Smooth muscle cell (in vitro differentiated cells): Measurements from ENCODE around the gene FHAD1. TPM values are rescaled to one million over a fixed set of nuclear protein-coding genes. Genes with fewer than 3 reads are reported as not detected.
"Not testable (repeated sequence)": the region's sequence is repeated elsewhere in the genome, so short reads cannot be mapped to it uniquely, and the experiment has no call there.

Experiments
- DNase-seq: peaks from one replicate; lab custom pipeline; 2025; ENCODE audit not compliant: unreplicated experiment; lab: John Stamatoyannopoulos, UW
- H2AFZ ChIP-seq: fragments of 200-600 bp; sonication (generic); 2 replicates; pipeline ENCODE4 v1.6.0; 2016; ENCODE audit warnings: antibody characterized with exemption, low read depth, mild to moderate bottlenecking
- H3F3A ChIP-seq: fragments of 200-600 bp; sonication (generic); 2 replicates; pipeline ENCODE4 v1.6.0; 2017; ENCODE audit warnings: antibody characterized with exemption, low read depth
- H3K27ac ChIP-seq: fragments of 200-600 bp; sonication (generic); 2 replicates; pipeline ENCODE4 v1.5.1; 2016; ENCODE audit warnings: low read depth, mild to moderate bottlenecking
- H3K27me3 ChIP-seq: fragments of 200-600 bp; sonication (generic); 2 replicates; pipeline ENCODE4 v1.6.1; 2016; ENCODE audit warnings: low read depth, mild to moderate bottlenecking
- H3K36me3 ChIP-seq: fragments of 200-600 bp; sonication (generic); 2 replicates; pipeline ENCODE4 v1.5.1; 2016; ENCODE audit warnings: low read depth
- H3K4me1 ChIP-seq: fragments of 200-600 bp; sonication (generic); 2 replicates; pipeline ENCODE4 v1.5.1; 2016; ENCODE audit warnings: low read depth
- H3K4me2 ChIP-seq: fragments of 200-600 bp; sonication (generic); 2 replicates; pipeline ENCODE4 v1.6.0; 2016; ENCODE audit warnings: mild to moderate bottlenecking
- H3K4me3 ChIP-seq: fragments of 200-600 bp; sonication (generic); 2 replicates; pipeline ENCODE4 v1.5.1; 2016; ENCODE audit warnings: mild to moderate bottlenecking
- H3K79me2 ChIP-seq: fragments of 200-600 bp; sonication (generic); 2 replicates; pipeline ENCODE4 v1.6.0; 2016; ENCODE audit warnings: low read depth, mild to moderate bottlenecking
- H3K9ac ChIP-seq: fragments of 200-600 bp; sonication (generic); 2 replicates; pipeline ENCODE4 v1.6.0; 2016; ENCODE audit warnings: low read depth
- H3K9me3 ChIP-seq: fragments of 200-600 bp; sonication (generic); replicated peaks from 2 replicates; pipeline ENCODE4 v1.5.1; 2016; ENCODE audit warnings: low read depth
- H4K20me1 ChIP-seq: fragments of 200-600 bp; sonication (generic); 2 replicates; pipeline ENCODE4 v1.6.0; 2016; ENCODE audit warnings: low read depth
- CTCF ChIP-seq: fragments of 200-600 bp; sonication (generic); IDR thresholded peaks from 2 replicates; pipeline ENCODE4 v1.5.1; 2017; ENCODE audit warnings: borderline replicate concordance, mild to moderate bottlenecking, antibody characterized with exemption; ENCODE audit not compliant: insufficient read depth, poor library complexity, severe bottlenecking
- WGBS: methylation state at CpG from one replicate; pipeline ENCODE4 v1.1.7; 2016; ENCODE audit warnings: low lambda C conversion rate; 5-methylcytosine and 5-hydroxymethylcytosine counted together
- polyA plus RNA-seq: library from polyadenylated mRNA; unstranded; fragments of >200 nt; fragmentation: Nextera tagmentation; extraction: Ambion mirVana; gene quantifications from 2 replicates; pipeline ENCODE4 v1.2.1, GENCODE V29; 2016
- total RNA-seq: library from RNA; depleted of rRNA; stranded (reverse); fragments of >200 nt; gene quantifications from 2 replicates; pipeline ENCODE4 v1.2.3, GENCODE V29; 2014

The FHAD1 gene
- total and polyA plus RNA-seq, 2 experiments from 2014 or later, result 0.33 TPM; not detected in 1

GRCh38 chr1:15305468-15305770 lies 58.4 kb downstream of the FHAD1 start:
- H3K4me2 ChIP-seq, result no peak overlapping the region
- no peaks in the 10 kb centered on the region for H3F3A ChIP-seq
- no peak for TF ChIP-seq CTCF
- H3K27me3 ChIP-seq, result no peaks in the 10 kb centered on the region
- 94% methylated on average over 7 of the region's 7 CpGs for WGBS
- H3K79me2 ChIP-seq, result no peaks in the 10 kb centered on the region
- DNase-seq, result no peak
- no peak overlapping the region for H2AFZ ChIP-seq
- no peaks in the 10 kb centered on the region for H3K9me3 ChIP-seq
- H3K4me3 ChIP-seq, result no peak overlapping the region
- H3K36me3 ChIP-seq, result no peaks in the 10 kb centered on the region
- no peak overlapping the region for H3K27ac ChIP-seq
- no peaks in the 10 kb centered on the region for H3K4me1 ChIP-seq
- H4K20me1 ChIP-seq, result no peaks in the 10 kb centered on the region
- H3K9ac ChIP-seq, result no peak overlapping the region

- not testable (repeated sequence) for H3K27me3 ChIP-seq, H4K20me1 ChIP-seq, H3K4me3 ChIP-seq, H3K9me3 ChIP-seq, DNase-seq, H3K36me3 ChIP-seq, H3K9ac ChIP-seq, H3K4me2 ChIP-seq, H3F3A ChIP-seq, H3K4me1 ChIP-seq, H3K27ac ChIP-seq, H2AFZ ChIP-seq, H3K79me2 ChIP-seq
- WGBS, result 100% methylated on average over 1 of the region's 1 CpG
Observed at GRCh38 chr1:15306352-15306751, 59.3 kb downstream of the FHAD1 start.

- H3K27me3 ChIP-seq, result no peaks in the 10 kb centered on the region
- DNase-seq, result no peak
- H3F3A ChIP-seq, result no peaks in the 10 kb centered on the region
- no peak overlapping the region for H3K4me3 ChIP-seq
- no peak overlapping the region for H3K27ac ChIP-seq
- 79% methylated on average over 1 of the region's 1 CpG for WGBS
- H3K9ac ChIP-seq, result no peak overlapping the region
- no peaks in the 10 kb centered on the region for H3K4me1 ChIP-seq
- no peak overlapping the region for H3K4me2 ChIP-seq
- no peak for TF ChIP-seq CTCF
- no peaks in the 10 kb centered on the region for H4K20me1 ChIP-seq
- no peaks in the 10 kb centered on the region for H3K9me3 ChIP-seq
- H3K79me2 ChIP-seq, result no peaks in the 10 kb centered on the region
- H3K36me3 ChIP-seq, result no peaks in the 10 kb centered on the region
- H2AFZ ChIP-seq, result no peak overlapping the region
Observed at GRCh38 chr1:15308135-15308534, 61.1 kb downstream of the FHAD1 start.

- no peaks in the 10 kb centered on the region for H3K4me1 ChIP-seq
- H3F3A ChIP-seq, result no peaks in the 10 kb centered on the region
- no peak for TF ChIP-seq CTCF
- 93% methylated on average over 6 of the region's 6 CpGs for WGBS
- DNase-seq, result no peak
- no peaks in the 10 kb centered on the region for H4K20me1 ChIP-seq
- H3K9ac ChIP-seq, result no peak overlapping the region
- no peaks in the 10 kb centered on the region for H3K9me3 ChIP-seq
- H3K79me2 ChIP-seq, result no peaks in the 10 kb centered on the region
- no peak overlapping the region for H3K27ac ChIP-seq
- H2AFZ ChIP-seq, result no peak overlapping the region
- H3K27me3 ChIP-seq, result no peaks in the 10 kb centered on the region
- no peak overlapping the region for H3K4me2 ChIP-seq
- H3K36me3 ChIP-seq, result no peaks in the 10 kb centered on the region
- H3K4me3 ChIP-seq, result no peak overlapping the region
Observed at GRCh38 chr1:15308621-15309027, 61.6 kb downstream of the FHAD1 start.
